ENCODE data around the gene LHFPL4. TPM values are rescaled to one million over a fixed set of nuclear protein-coding genes. Genes with fewer than 3 reads are reported as not detected.

The LHFPL4 gene
- total RNA-seq, 1 experiment from 2014 or later, result not detected

- no peak for DNase-seq (ENCODE audit: low read depth)
Measured at GRCh38 chr3:9476935-9477334, 76.7 kb downstream of the LHFPL4 start.

DNA sequence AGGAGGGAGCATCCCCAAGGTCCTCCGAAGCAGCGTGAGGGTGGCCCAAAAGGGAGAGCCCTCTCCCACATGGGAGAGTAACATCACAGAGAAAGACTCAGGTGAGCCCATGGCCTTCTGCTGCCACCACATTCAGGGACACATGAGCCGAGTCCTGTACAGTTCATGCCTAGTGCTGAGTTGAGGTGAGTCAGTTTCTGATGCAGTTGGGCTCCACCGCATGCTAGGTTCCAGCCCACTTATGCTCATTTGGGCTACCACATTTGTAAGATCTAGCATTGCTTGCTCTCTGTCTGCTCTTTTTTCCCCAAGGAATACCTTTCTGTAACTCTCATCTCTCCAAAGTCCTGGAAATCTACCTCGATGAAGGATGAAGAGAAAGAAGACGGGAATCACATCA lies 79.1 kb downstream of the LHFPL4 start:
- DNase-seq (ENCODE audit: low read depth), result no peak

- no peak for DNase-seq (ENCODE audit: low read depth)
Measured at GRCh38 chr3:9473496-9474065, 80.0 kb downstream of the LHFPL4 start.

DNA sequence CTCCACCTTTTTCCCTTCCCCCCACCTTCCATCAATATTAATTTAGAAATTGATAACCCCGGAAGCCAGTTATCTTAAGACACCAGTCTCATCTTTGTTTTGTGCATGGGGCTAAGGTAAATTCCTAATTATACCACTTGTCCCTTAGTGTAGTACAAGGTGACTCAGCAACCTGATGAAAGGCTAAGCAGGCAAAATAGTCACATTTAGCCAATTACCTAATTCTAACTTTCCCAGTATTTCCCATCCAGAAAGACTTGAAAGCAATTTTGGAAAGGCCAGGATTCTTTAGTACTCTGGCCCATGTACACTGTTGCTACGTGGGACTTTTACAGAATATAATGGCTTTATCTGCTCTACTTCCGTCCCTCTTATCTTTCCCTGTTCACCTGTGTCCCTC lies 83.6 kb downstream of the LHFPL4 start:
- DNase-seq (ENCODE audit: low read depth), result no peak

DNA sequence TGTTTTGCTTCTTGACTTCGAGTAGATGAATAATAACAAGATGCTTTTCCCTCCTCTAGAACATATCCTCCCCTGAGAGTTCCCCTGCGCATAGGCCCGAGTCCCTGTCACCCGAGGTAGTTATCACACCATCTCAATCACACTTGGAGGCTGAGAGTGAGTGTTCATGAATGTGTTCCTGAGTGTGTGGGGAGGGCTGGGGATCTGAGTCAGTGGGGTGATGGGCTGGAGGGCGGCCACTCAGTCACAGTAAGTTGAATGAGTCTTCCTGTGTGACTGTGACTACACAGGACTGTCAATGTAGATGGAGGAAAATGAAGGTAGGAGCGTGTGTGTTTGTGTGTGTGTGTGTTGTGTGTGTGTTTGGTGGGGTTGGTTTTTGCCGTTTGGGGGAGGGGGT lies 85.2 kb downstream of the LHFPL4 start:
- DNase-seq (ENCODE audit: low read depth), result peak; percentile 12

- no peak for DNase-seq (ENCODE audit: low read depth)
Measured at GRCh38 chr3:9467451-9467850, 86.2 kb downstream of the LHFPL4 start.

- DNase-seq (ENCODE audit: low read depth), result no peak
Measured at GRCh38 chr3:9455596-9456131, 98.0 kb downstream of the LHFPL4 start.

GRCh38 chr3:9452417-9452816 lies 101.2 kb downstream of the LHFPL4 start:
- no peak for DNase-seq (ENCODE audit: low read depth)

GRCh38 chr3:9450991-9451390 lies 102.6 kb downstream of the LHFPL4 start:
- no peak for DNase-seq (ENCODE audit: low read depth)

DNA sequence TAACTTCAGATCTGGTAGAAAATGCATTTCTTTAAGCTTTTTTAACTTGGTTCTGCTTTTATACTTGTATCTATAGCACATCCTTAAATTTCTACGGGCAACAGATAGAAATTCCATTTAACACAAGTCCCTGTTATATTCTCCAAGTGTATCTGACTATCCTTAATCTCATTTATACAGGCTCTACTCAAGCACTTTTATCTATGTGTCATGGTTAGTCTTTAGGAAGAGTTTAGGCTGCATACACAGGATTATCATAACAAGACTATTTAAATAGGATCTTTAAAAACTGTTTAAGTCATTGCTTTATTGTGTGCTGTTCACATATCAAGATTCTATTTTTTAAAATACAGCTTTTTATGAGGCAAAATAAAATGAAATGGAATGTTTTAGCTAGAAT lies 103.5 kb downstream of the LHFPL4 start:
- no peak for DNase-seq (ENCODE audit: low read depth)

GRCh38 chr3:9448643-9449042 lies 105.0 kb downstream of the LHFPL4 start:
- DNase-seq (ENCODE audit: low read depth), result no peak

Other genes with a start within 250 kb of the LHFPL4 start
- 46.3 and 47.2 TPM in 2 replicates for gene THUMPD3, start 190.8 kb downstream of the LHFPL4 start, total RNA-seq (2014; rRNA removed; shearing (Covaris generic))
- 43.9 and 65.2 TPM in 2 replicates for gene SETD5, start 156.2 kb downstream of the LHFPL4 start, total RNA-seq (2014; rRNA removed; shearing (Covaris generic))
- gene MTMR14, start 95.7 kb upstream of the LHFPL4 start, total RNA-seq (2014; rRNA removed; shearing (Covaris generic)), result 45.8 and 49.4 TPM in 2 replicates
- not detected in 2 replicates for gene CPNE9, start 150.0 kb upstream of the LHFPL4 start, total RNA-seq (2014; rRNA removed; shearing (Covaris generic))
- gene BRPF1, start 177.9 kb upstream of the LHFPL4 start, total RNA-seq (2014; rRNA removed; shearing (Covaris generic)), result 19.9 and 22.9 TPM in 2 replicates
- 27.8 and 30.9 TPM in 2 replicates for gene OGG1, start 196.1 kb upstream of the LHFPL4 start, total RNA-seq (2014; rRNA removed; shearing (Covaris generic))
- 36.9 and 44.1 TPM in 2 replicates for gene CAMK1, start 216.1 kb upstream of the LHFPL4 start, total RNA-seq (2014; rRNA removed; shearing (Covaris generic))
- gene TADA3, start 238.7 kb upstream of the LHFPL4 start, total RNA-seq (2014; rRNA removed; shearing (Covaris generic)), result 91.5 and 104 TPM in 2 replicates
- 295 and 306 TPM in 2 replicates for gene ARPC4, start 239.3 kb upstream of the LHFPL4 start, total RNA-seq (2014; rRNA removed; shearing (Covaris generic))

Data from HT1080 (cell line).